Measurements from ENCODE around the gene ZNF227. TPM values are rescaled to one million over a fixed set of nuclear protein-coding genes. Genes with fewer than 3 reads are reported as not detected.
A peak's percentile ranks its signal among the peaks of the same experiment; 100 is the strongest.
"Not testable (repeated sequence)": the region's sequence is repeated elsewhere in the genome, so short reads cannot be mapped to it uniquely, and the experiment has no call there.

Gene ZNF227
- 10 to 100 TPM in 3 of 4 donors, 1 to 10 TPM in 1; 9.9 to 18.2 (median 14.2) TPM for total RNA-seq

- DNase-seq = peak; percentile 85 to 94 (median 88)
- Histone ChIP-seq H3K27me3 (no peaks in the 10 kb centered on the region), H3K4me3 (peak within 1 kb of the TSS; percentile 57 to 92 (median 72)), H3K4me1 (peaks cover 0 to 9% (median 0%) of the 10 kb centered on the region in 4 donors), H3K9me3 (no peaks in the 10 kb centered on the region), H3K36me3 (peaks cover 0 to 25% (median 0%) of the 10 kb centered on the region in 3 donors), H3K27ac (peak within 1 kb of the TSS; percentile 77 to 86 (median 80))
- TF ChIP-seq CTCF (IDR thresholded peaks at IDR 0.05) (no peak), POLR2A (IDR thresholded peaks at IDR 0.05) (peak in 1 of 2 donors; percentile 14)
Measured at GRCh38 chr19:44212250-44212865, at the start of gene ZNF227. TSS of gene ZNF227 (plus strand) at chr19:44212532. CDS start at chr19:44217793, 5,261 bp downstream.

- H3K27me3 ChIP-seq = no peaks in the 10 kb centered on the region
- no peak overlapping the region for H3K4me3 ChIP-seq
- TF ChIP-seq CTCF (IDR thresholded peaks at IDR 0.05) = no peak
- no peak for TF ChIP-seq POLR2A (IDR thresholded peaks at IDR 0.05)
- H3K4me1 ChIP-seq = peaks cover 0 to 15% (median 3%) of the 10 kb centered on the region in 4 donors
- no peak overlapping the region for H3K27ac ChIP-seq
- DNase-seq = no peak
- peaks cover 0 to 23% (median 0%) of the 10 kb centered on the region in 3 donors for H3K36me3 ChIP-seq
- H3K9me3 ChIP-seq = peaks cover 0 to 37% (median 5%) of the 10 kb centered on the region in 4 donors
Measured at GRCh38 chr19:44163789-44164188, 48.5 kb upstream of the ZNF227 start.

- peaks cover 0 to 27% (median 0%) of the 10 kb centered on the region in 3 donors for H3K36me3 ChIP-seq
- no peaks in the 10 kb centered on the region for H3K27me3 ChIP-seq
- H3K27ac ChIP-seq = peak overlapping the region; percentile 77 to 85 (median 79)
- no peak for DNase-seq
- peaks cover 0 to 31% (median 2%) of the 10 kb centered on the region in 4 donors for H3K9me3 ChIP-seq
- H3K4me3 ChIP-seq = peak overlapping the region; percentile 64 to 88 (median 78)
- peaks cover 0 to 15% (median 3%) of the 10 kb centered on the region in 4 donors for H3K4me1 ChIP-seq
- no peak for TF ChIP-seq POLR2A (IDR thresholded peaks at IDR 0.05)
- no peak for TF ChIP-seq CTCF (IDR thresholded peaks at IDR 0.05)
Measured at GRCh38 chr19:44164327-44164672, 48.0 kb upstream of the ZNF227 start.

GRCh38 chr19:44164673-44165512 lies 47.4 kb upstream of the ZNF227 start, which contains the start of gene ZNF226:
TSS of gene ZNF226 (plus strand) at chr19:44165100. CDS start at chr19:44170081, 4,981 bp downstream.
- Histone ChIP-seq H3K4me3 (peak within 1 kb of the TSS; percentile 64 to 88 (median 78)), H3K9me3 (peaks cover 0 to 29% (median 0%) of the 10 kb centered on the region in 4 donors), H3K4me1 (peaks cover 0 to 15% (median 3%) of the 10 kb centered on the region in 4 donors), H3K36me3 (peaks cover 0 to 33% (median 0%) of the 10 kb centered on the region in 3 donors), H3K27ac (peak within 1 kb of the TSS; percentile 77 to 85 (median 79)), H3K27me3 (no peaks in the 10 kb centered on the region)
- peak; percentile 82 to 96 (median 90) for DNase-seq
- TF ChIP-seq CTCF (IDR thresholded peaks at IDR 0.05) (no peak), POLR2A (IDR thresholded peaks at IDR 0.05) (no peak)

- H3K9me3 ChIP-seq = peaks cover 0 to 63% (median 12%) of the 10 kb centered on the region in 4 donors
- peaks cover 4 to 91% (median 20%) of the 10 kb centered on the region in 3 donors for H3K36me3 ChIP-seq
- not testable (repeated sequence) for DNase-seq, H3K4me3 ChIP-seq, H3K27ac ChIP-seq, H3K27me3 ChIP-seq
- H3K4me1 ChIP-seq = peaks cover 0 to 11% (median 2%) of the 10 kb centered on the region in 4 donors
Measured at GRCh38 chr19:44170660-44171059, 41.7 kb upstream of the ZNF227 start.

Measured in Peyer's patch (tissue), 4 donors.